HG02943 (cell line): ENCODE data around the gene NDST1.
"Not testable (repeated sequence)": the region's sequence is repeated elsewhere in the genome, so short reads cannot be mapped to it uniquely, and the experiment has no call there.

Experiments
- ATAC-seq: cut with Tn5 transposase; IDR thresholded peaks from one replicate; pipeline ENCODE4 v1.9.1; 2021; ENCODE audit warnings: mild to moderate bottlenecking, low read depth, moderate library complexity; ENCODE audit not compliant: unreplicated experiment

The NDST1 gene

DNA sequence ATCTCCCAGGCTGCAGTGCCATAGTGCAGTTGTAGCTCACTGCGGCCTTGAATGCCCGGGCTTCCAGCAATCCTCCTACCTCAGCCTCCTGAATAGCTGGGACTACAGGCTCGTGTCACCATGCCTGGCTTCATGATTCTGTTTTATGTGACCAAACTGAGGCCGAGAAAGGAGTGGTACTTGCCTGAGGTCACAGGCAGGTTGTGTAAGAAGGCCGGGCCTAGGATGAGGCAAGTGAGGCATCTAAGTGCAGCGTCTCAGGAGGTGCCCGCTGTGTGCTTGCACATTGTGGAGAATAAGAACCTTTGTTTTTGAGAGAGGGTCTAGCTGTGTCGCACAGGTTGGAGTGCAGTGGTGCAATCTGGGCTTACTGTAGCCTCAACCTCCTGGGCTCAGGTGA, 2.1 kb upstream of the NDST1 start:
- no peak for ATAC-seq

DNA sequence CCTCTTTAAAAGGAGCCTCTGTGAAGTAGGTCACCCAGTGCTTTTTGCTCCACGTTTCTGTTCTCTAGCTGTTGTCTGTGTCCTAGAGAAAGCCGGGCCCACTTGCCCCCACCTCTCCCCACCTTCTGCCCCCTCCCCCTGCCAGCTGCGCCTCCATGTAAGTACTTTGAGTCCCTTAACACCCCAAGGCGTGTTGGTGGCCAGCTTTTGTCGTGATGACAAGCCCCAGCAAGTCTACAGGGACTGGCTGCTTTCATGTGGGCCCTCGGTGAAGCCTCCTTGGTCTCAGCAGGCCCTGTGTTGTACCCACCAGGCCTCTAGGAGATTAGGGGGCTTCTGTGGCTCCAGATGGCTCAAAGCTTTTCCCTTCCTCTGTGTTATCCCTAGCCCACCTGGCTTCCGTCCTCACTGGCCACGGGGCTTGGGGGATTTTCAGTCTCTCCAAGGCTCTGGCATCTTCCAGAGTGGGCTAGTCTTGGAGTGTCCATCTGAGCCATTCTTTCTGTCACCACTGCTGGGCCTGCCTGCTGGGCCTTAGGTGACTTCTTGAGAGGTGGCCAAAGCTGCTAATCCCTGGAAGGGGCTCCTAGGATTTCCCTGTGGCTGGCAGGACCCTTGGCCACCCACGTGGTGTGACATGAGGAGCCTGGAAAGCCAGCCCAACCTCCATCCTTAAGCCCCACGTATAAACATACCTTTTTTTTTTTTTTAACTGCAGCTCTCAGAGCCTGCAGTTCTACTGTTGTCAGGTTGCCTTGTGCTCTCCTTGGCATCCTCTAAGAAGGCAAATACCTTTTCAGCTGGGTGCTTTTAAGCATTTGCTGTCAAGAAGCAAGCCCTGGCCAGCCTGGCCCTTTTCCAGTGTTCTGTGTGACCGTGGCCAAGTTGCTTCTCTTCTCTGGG, 1.1 kb upstream of the NDST1 start:
- ATAC-seq = no peak

DNA sequence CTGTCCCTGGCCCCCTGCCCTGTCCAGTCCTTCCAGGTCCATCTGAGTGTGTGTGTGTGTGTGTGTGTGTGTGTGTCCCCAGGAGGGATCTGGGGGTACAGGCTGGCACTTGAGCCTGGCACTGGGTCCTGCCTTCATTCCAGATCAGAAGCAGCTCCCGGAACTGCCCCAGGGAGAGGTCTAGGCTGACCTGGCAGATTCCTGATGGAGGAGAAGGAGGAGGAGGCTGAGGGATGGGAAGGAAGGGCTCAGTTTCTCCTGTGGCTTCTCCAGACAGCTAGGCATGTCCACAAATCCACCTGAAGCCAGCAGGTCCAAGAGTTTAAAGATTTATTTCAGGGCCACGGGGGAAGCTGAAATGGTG, 328 bp downstream of the NDST1 start:
- ATAC-seq = no peak

DNA sequence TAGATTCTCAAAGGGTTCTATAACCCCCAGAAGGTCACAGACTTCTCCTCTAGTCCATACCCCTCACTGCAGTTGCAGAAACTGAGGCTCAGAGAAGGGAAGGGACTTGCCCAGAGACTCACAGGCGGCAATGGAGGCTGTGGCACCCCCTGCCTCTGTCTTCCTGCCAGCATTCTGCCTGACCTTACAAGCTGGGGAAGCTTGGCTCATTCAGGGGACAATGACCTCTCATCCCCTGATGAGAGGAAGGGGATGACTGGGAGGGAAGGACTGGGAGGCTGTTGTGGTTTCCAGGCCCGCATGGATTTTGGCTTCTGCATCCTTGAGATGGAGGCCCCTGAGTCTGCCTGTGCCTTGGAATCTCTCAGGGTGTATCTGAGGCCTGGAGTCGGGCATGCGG, 897 bp downstream of the NDST1 start:
- no peak for ATAC-seq

- ATAC-seq = no peak
These were observed 2.1 kb downstream of the NDST1 start for GRCh38 chr5:150509992-150510391.

DNA sequence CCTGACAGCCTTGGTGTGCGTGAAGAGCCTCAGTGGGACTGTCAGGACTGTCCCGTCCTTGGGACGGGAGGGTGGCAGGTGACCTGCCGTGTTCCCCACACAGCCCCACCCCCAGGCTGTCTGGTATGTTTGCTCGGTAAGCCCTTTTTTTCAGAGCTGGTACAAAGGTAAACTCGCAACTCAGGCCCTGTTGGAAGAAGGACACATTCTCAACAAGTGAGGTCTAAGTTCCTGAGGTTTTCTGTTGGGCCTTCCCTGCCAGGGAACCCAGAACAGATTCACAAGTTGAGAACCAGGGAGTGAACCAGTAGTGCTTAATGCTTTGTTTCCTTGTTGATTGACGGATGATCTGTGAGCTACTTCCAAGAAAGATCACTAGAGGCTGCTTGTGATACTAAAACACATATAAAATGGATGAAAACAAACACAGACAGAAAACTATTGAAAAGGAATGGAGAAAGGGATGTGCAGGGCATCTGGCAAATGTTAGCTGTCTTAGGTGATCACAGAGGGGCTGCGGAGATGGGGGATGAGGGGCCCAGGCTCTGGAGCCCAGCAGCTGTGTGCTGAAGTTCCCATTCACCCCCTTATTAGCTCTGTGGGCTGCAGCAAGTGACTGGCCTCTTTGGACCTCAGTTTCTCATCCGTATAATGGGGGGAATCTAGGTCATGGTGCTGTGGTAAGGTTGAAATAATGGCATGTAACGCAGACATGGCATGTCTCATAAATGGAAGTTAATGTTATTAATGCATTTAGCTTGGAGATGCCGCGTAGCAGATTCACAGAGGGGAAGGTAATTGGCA, 2.7 kb downstream of the NDST1 start:
- no peak for ATAC-seq

GRCh38 chr5:150511578-150512367, 3.8 kb downstream of the NDST1 start:
- ATAC-seq = no peak

DNA sequence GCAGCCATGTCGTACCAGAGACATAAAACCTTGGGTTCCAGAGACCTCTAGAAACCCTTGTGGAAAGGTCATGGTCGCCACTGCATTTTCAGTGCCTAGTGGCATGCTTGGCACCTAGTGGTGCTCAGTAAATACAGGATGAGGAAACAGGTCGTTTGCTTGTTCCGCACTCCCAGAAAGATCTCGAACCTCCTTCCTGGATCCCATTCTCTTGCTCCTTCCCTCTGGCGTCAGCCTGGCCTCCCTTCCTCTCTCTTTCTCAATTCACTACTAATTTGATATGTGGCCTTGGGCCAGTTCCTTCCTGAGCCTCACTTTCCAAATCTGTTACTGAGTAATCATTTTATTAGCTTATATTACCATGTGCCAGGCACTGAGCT, 4.4 kb downstream of the NDST1 start:
- ATAC-seq = no peak

- no peak for ATAC-seq
These were observed 5.7 kb downstream of the NDST1 start for GRCh38 chr5:150513375-150514309.

DNA sequence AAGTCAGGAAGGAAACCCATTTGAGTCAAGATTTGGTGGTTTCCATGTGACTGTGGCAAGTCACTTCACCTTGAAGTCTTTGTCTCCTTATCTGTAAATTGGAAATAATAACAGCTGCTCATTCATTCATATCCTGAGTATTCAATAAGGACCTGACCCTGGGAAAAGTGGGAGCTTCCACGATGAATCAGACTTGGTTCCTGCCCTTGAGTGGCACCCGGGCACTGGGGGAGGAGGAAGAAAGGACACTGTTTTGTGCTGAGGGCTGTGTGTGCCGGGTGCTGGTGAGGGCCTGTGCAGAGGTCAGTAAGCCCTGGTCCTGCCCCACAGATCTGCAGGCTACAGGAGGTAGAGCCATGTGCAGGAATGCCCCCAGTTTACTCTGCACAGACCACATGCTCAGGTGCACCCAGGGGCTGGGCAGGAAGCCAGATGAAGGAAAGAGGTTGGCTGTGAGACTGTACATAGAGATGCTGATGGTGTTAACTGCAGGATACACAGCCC, 6.8 kb downstream of the NDST1 start:
- ATAC-seq = no peak

GRCh38 chr5:150515446-150515845, 7.5 kb downstream of the NDST1 start:
- ATAC-seq = no peak

DNA sequence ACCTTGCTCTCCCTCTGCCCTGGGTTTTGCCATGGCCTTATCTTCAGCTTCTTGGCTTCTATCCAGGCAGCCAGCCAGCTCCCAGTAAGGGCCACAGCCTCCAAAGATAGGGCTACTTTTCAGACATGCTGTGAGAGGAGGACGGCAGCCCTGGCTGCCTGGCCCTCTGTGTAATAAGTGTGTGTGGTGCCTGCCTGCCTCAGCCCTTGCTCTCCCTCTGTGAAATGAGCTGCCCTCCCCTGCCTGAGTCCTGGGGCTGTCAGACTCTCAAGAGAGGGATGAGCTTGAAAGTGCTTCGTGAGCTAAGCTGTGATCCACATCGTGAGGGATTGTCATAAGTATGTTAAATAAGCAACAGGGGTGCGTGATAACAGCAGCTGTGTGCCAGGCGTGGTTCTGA, 8.1 kb downstream of the NDST1 start:
- no peak for ATAC-seq

DNA sequence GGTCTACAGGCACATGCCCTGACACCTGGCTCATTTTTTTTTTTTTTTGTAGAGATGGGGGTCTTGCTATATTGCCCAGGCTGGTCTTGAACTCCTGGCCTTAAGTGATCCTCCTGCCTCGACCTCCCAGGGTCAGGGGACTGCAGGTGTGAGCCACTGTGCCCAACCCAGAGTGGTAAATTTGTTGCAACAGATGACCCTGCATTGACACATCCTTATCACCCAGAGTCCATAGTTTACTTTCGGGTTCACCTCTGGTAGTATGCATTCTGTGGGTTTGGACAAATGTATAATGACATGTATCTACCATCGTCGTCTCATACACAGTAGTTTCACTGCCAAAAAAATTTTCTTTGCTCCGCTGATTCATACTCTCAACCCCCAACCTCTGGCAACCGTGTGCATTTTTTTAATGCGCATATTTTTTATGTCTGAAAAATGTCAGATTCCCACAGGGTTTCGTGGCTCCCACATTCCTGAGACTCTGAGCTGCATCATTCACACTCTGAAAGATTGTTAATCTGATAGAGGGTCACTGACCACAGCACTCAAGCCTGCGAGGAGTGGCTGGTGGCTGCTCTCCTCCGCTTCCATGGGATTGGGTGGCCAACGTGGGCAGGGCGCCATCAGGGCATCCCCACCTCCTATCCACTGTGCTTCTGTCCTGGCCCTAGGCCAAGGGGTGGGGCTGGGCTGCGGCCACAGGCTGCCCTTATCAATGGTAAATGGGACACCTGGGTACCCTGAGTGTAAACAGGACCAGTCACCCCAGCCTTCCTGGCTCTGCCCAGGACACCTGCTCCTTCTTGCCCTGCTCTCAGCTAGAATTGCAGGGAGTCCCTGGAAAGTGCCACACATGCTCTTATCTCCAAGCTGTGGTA, 9.6 kb downstream of the NDST1 start:
- ATAC-seq = no peak

DNA sequence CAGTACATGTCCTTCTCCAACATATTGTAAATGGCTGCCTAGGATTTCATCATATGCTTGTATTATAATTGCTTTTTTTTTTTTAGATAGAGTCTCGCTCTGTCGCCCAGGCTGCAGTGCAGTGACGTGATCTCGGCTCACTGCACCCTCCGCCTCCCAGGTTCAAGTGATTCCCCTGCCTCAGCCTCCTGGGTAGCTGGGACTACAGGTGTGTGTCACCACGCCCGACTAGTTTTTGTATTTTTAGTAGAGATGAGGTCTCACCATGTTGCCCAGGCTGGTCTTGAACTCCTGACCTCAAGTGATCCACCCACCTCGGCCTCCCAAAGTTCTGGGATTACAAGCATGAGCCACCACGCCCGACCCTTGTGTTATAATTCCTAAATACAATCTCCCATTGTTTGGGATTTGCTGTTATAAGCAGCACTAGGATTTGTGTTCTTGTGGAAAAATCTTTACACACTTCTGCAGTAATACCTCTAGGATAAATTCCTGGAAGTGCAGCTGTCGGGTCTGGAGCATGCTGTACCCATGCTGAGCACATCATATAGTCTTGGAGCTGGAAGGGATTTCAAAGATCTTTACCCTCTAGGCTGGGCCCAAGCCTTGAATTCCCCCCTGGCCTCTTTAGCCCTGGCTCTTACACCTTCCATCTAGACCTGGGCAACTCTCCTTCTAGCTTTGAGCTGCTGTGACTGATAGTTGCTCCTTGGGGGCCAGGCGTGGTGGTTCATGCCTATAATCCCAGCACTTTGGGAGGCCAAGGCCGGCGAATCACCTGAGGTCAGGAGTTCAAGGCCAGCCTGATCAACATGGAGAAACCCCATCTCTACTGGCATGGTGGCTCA, 11.0 kb downstream of the NDST1 start:
- not testable (repeated sequence) for ATAC-seq

- no peak for ATAC-seq
These were observed 11.6 kb downstream of the NDST1 start for GRCh38 chr5:150519560-150519945.

GRCh38 chr5:150519978-150520377, 12.0 kb downstream of the NDST1 start:
- ATAC-seq = no peak

GRCh38 chr5:150520747-150521521, 13.0 kb downstream of the NDST1 start:
- ATAC-seq = no peak
